Hippocampal formation (tissue), 2 donors: Measurements from ENCODE around the gene SIGMAR1.

Experiments
- DNase-seq, 2 donors: peaks; one replicate each; lab custom pipeline; 2025; lab: John Stamatoyannopoulos, UW

The SIGMAR1 gene

GRCh38 chr9:34637356-34638137 is at the start of gene SIGMAR1:
SIGMAR1 (minus strand) TSS chr9:34637787; CDS start chr9:34637697, 90 bp downstream.
- DNase-seq: peak; percentile 92

DNA sequence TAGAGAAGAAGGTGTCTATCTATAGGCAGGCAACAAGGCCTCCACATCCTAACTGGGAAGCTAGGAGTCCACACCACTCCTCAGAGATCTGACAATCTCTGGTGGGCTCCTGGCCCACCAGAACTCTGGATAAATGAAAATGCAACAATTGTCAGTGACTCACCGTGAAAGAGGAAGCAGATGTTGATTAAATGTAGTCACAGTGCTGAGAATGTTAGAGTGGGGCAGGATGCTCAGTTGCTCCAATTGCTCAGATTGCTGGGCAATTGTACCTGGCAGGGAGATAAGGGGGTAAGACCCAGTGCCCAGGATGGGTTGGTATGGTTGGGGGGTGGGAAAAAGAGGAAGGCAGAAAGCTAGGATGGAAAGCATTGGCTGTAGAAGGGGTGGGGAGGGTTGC is 49.1 kb upstream of the SIGMAR1 start:
- no peak for DNase-seq

DNA sequence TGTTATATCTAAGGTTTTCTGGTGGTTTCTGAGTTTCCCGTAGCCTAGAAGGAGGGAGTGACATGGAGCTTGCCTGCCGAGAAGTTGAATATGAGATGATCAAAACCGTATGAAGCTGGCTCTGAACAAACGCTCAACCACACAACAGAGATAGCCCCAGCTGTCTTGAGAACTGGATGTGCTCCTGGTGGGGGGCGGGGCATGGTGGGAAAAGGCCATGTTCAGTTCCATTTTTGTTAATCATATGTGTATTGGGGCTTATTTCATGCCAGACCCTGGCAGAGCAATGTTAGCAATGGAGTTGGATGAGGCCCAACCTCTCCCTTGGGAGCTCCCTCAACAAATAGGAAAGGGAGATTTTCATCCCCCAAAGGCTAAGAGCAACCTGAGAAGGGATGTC is 48.6 kb upstream of the SIGMAR1 start:
- DNase-seq: no peak

GRCh38 chr9:34685591-34685990 is 48.0 kb upstream of the SIGMAR1 start:
- DNase-seq: no peak

GRCh38 chr9:34684816-34685215 is 47.2 kb upstream of the SIGMAR1 start:
- DNase-seq: no peak

DNA sequence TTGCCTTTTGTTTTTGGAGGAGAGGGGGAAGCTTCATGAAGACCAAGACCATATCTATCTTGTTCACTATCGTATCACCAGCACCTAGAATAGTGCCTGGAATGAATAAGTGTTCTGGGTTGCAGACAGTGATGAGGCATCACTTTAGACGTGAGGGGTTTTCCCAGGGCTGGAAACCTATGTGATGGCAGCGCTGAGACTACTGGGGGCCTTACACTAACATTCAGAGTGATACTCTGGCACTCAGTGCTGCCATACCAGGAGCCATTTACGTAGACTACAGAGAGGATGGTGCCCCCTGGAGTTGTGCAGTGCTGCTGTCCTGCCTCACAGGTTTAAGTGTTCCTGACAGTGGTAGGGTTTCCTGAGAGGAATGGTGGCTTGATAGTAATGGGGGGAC is 46.6 kb upstream of the SIGMAR1 start:
- DNase-seq: no peak

- DNase-seq: no peak
Measured at GRCh38 chr9:34675869-34676268, 38.3 kb upstream of the SIGMAR1 start.

- peak; percentile 18 to 28 for DNase-seq
Measured at GRCh38 chr9:34675048-34675714, 37.6 kb upstream of the SIGMAR1 start.

GRCh38 chr9:34674440-34674839 is 36.9 kb upstream of the SIGMAR1 start:
- DNase-seq: no peak

DNA sequence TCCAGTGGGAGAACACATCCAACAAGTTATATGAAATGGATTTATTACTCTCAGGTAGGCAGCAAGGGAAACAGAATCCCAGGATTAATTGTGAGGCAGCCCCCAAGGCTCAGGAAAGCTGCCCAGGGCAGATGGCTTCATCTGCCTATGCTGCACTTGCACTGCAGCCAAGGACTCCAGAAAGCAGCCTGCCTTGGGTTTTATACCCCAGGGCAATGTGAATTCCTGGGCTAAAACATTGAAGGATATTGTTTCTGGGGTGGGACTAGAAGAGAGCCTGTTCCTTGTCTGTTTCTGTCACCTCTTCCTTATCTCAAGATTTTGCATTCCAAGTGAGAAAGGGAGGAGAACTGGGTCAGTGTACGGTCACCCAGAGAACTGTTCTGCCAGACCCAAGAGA is 33.7 kb upstream of the SIGMAR1 start:
- no peak for DNase-seq

GRCh38 chr9:34669809-34670562 is 32.4 kb upstream of the SIGMAR1 start:
- no peak for DNase-seq

- DNase-seq: peak; percentile 89 to 92
Measured at GRCh38 chr9:34665381-34666250, 28.0 kb upstream of the SIGMAR1 start.

GRCh38 chr9:34665067-34665380 is 27.4 kb upstream of the SIGMAR1 start:
- DNase-seq: no peak

DNA sequence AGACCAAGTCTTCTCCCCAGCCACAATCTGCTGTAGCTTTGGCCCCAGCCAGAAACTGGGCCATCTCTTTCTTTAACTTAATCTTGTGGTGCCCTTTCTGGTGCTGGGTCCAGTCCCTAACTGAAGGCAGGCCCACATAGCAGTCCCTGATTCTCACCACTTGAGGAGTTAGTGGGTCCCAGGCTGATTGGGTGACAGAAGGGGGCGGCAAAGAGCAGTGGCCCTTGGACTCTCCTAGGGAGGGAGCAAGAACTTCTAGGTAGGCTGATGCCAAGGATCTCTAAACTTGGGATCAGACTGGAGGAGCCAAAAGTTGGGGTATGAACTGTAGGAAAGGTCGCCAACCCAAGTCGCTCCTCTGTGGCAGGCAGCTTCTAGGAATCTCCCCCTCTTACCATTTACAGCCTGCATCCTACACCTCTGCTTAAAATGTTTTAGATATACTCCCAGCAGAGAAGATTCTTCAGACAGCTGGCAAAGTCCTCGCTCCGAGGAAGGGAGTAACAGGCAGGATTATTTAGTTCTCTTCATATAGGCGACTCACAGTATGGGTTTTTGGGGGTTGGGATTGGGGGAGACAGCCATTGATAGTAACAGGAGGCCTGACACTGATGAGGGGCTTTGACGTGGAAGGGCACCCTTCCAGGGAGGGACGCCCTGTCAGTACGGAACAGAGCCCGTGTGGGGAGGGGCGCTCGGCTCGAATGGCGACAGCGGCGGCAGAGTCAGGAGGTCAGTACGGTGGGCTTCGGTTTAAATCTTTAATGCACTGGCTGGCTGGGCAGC is 26.9 kb upstream of the SIGMAR1 start:
- peak; percentile 26 to 71 for DNase-seq

- DNase-seq: no peak
Measured at GRCh38 chr9:34663303-34663605, 25.7 kb upstream of the SIGMAR1 start.

DNA sequence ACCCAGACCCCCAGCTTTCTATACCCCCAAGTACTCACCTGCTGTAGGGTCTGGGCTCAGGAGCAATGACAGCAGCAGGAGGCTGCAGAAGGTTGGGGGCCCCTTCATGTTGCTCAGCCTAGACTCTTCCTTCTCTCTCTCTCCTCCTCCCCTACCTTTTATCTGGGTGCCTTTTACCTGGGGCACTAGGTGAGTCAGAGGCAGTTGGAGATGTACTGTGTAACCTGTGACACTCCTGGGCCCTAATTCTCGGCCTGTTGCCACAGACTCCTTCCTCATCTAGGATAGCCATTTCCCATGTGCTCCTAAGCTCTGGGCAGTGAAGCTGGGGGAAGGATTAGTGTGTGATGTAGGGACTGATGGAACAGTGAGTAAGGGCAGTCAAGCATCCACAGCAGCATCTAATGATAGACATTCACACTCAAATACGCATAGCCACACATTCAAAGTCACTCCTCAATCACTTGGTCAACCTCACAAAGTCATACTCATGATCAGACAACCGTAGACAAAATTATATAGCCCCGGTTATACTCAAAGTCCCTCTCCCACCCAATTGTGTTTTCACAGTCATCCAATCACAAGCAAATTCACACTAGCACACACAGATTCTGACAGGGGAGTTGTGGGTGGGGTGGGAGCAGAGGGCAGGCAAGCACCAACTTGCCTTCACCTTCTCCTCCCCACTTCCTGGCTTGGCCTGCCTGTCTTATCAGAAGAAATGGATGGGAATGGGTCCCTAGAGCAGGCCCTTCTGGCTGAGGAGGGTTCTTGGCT is 25.1 kb upstream of the SIGMAR1 start, which contains the start of gene CCL27:
Gene CCL27, minus strand, starts transcription at position 132 of the 777 bp plus-strand sequence. Its CDS starts 24 bp downstream, at position 108.
- DNase-seq: no peak

- no peak for DNase-seq
Measured at GRCh38 chr9:34659592-34660253, 22.1 kb upstream of the SIGMAR1 start.

- DNase-seq: no peak
Measured at GRCh38 chr9:34658461-34658860, 20.9 kb upstream of the SIGMAR1 start.

DNA sequence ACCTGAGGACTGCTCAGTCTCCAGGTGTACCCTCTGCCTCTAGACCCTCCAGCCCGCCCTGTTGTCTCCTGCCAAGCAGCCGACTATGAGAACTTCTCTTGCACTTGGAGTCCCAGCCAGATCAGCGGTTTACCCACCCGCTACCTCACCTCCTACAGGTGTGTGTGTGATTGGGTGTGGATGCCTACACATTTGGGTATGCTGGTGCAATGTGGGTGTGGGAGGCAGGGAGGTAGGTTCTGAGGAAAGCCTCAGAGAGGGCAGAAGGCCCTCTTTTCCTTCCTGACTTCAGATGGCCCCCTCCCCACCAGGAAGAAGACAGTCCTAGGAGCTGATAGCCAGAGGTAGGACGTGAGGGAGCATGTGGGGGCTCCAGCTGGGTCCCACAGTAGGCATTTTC is 19.4 kb upstream of the SIGMAR1 start:
- no peak for DNase-seq

- no peak for DNase-seq
Measured at GRCh38 chr9:34655394-34655793, 17.8 kb upstream of the SIGMAR1 start.
